NCI-H446 treated with DMSO at 0.1 percent for 48 hours (cell line): Measurements from ENCODE around the gene GFER.

Source experiments
- DNase-seq: peaks from one replicate; lab custom pipeline; 2025; lab: John Stamatoyannopoulos, UW

The GFER gene

DNA sequence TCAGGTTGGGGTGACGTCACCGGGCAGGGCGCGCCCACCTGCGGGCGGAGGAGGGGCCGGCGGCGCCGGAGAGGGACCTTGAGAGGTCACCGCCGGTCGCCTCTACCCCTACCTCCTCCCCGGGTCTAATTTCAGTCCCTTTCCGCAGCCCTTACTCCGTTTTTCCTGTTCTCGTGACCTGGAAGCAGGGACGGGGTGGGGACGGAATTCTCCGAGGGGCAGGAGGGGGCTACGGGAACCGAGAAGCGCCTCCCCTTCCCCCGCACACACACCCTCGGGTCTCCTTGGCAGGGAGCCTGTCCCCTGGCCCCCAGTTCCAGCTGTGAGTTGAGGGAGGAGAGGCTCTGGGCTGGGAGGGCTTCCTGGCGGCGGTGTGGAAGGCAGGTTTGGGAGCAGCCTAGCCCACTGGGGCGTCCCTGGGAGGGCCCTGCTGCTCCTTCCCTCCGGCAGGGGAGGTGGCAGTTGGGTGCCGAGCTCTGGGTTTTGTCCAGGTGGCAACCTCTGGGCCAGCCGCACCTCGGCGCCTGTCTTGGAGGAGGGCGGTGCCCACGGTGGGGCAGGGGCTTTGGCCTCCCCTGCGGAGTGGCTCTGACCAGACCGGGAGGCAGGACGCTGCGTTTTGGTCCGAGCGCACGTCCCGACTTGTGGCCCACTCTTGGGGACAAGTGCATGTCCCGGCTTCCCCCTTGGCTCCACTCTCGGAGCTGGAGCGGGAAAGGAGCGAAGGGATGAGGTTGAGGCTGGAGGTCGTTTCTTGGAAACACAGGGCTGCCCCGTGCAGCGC, 6.5 kb downstream of the GFER start:
- DNase-seq = no peak

DNA sequence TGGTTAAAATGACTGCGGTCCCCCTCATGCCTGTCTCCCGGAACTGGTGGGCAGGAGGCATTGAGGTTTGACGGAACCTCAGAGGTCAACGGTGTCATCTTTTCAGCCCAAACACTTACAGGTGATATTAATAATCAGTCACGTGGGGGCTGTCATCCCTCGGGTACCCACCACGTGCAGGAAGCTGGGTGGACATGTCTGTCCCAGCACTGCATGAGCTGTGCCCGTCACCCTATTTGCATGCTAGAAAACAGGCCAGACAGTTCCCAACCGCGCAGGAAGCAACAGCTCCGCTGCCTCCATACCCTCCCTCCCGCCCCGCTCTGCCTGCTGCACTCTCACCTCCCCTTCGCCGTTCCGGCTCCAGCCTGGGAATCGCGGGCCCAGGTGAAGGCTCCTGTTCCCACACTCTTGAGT, 7.2 kb downstream of the GFER start:
- no peak for DNase-seq

DNA sequence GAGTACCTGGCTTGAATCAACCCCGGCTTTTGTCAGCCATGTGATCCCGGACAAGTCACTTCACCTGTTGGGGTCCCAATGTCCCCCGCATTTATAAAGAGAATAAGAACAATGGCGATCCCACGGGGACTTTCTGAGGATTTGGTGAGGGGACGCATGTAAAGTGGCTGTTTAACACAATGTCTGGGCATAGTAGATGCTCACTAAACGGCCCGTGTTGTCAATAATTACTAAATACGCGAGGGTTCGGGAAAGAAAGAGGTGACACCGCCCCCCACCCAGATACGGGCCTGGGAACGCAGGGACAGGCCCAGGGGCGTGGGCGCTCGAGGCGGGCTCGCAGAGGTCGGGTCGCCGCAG, 7.6 kb downstream of the GFER start:
- DNase-seq = no peak

DNA sequence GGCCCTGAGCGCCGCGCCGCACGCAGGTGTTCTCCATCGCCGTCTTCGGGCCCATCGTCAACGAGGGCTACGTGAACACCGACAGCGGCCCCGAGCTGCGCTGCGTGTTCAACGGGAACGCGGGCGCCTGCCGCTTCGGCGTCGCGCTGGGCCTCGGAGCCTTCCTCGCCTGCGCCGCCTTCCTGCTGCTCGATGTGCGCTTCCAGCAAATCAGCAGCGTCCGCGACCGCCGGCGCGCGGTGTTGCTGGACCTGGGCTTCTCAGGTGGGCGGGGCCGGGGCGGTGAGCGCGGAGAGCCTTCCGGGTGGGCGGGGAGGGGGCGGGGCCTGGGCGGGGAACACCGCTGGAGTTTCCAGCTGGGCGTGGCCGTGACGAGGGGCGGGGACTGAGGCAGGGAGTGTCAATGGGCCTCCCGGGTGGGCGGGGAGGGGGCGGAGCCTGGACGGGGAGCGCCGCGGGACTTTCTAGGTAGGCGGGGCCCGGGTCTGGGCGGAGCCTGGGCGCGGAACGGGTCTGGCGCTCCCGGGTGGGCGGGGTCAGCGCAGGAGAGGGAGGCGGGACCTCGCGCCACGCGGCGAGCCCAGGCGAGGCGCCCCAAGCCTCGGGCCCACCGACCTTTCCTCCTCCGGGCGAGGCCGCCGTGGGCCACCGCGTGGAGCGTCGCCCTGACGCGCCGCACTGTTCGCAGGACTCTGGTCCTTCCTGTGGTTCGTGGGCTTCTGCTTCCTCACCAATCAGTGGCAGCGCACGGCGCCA, 8.1 kb downstream of the GFER start:
- DNase-seq = no peak

DNA sequence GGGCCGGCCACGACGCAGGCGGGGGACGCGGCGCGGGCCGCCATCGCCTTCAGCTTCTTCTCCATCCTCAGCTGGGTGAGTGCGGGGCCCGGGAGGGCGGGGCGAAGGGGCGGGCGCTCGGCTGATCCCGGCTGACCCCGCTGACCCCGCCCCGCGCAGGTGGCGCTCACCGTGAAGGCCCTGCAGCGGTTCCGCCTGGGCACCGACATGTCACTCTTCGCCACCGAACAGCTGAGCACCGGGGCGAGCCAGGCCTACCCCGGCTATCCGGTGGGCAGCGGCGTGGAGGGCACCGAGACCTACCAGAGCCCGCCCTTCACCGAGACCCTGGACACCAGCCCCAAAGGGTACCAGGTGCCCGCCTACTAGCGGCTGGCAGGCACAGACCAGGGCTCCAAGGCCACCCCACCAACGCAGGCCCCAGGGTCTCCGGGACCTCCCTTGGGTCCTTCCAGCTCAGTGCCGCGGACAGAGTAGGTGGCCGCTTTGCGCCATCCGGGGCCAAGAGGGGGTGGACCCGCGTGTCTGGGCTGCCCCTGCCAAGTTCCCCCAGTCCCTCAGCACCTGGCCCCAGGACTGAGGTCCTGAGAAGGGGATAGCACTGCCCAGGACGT, 8.8 kb downstream of the GFER start:
- DNase-seq = no peak

DNA sequence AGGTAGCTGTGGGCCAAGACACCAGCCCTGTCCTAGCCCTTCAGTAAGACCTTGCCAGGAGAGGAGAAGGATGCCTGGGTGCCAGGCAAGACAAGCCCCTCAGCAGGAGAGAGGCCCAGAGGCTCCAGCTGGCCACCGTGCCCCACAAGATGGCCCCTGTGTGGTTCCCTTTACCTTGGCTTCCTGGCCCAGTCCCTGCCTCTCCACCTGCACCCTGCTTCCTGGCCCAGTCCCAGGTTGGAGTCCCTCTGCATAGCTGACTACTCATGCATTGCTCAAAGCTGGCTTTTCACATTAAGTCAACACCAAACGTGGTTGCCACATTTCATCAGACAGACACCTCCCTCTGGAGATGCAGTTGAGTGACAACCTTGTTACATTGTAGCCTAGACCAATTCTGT, 9.7 kb downstream of the GFER start:
- DNase-seq = no peak

DNA sequence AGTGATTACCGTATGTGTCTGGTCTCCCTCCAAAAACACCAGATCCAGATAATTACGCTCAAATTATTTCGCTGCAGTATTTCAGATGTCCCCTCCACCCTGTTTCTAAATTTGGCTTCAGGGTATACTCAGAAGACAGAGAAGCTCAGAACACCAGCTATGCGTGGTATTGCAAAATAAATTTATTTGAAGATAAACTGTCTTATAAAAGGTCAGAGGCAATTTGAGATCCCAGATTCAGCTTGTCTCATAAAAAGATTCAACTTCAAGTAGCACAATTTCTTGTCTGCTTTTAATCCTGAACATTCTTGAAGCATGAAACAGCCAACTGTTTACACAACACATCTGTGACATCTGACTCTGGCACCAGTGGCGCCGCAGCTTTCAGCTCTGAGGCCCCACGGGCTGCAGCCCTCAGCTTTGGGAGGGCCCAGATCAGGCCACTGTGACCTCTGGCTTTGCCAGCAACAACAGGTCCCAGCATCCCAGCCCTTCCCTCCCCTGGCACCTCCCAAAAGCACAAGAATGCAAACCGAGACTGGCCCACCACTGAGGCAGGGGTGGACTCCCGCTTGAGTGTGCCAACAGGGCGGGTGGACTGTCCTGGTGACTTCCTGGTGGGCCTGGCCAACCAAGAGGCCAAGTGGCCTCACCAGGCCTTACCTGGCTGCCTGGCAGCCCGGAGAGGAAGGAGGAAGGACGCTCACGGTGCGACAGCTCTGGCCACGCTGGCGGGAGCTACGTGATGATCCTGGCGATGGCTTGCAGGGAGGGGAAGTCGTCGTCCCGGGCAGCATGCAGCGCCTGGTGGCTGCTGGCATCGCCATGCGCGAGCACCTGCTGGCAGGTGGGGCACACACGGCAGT, 13.7 kb downstream of the GFER start:
- DNase-seq = no peak

DNA sequence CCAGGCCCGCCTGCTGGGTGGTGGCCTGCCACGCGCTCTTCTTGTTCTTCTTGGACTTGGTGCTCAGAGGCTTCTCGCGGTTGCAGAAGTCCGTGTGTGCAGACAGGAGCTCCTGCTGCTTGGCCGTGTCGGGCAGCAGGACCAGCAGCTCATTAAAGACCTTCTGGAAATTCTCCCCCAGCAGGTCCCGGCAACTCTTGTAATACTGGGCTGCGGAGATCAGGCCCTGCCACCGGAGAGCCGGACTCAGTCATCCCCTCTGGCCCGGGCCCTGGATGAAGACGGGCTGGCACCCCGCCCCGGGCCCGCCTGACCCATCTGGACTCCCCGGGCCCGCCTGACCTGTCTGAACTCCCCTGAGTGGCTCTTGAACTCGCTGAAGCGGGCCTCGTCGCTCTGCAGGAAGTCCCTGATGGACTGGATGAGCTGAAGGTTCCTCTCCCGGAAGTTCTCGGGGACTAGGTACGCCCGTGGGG, 14.4 kb downstream of the GFER start:
- DNase-seq = no peak

DNA sequence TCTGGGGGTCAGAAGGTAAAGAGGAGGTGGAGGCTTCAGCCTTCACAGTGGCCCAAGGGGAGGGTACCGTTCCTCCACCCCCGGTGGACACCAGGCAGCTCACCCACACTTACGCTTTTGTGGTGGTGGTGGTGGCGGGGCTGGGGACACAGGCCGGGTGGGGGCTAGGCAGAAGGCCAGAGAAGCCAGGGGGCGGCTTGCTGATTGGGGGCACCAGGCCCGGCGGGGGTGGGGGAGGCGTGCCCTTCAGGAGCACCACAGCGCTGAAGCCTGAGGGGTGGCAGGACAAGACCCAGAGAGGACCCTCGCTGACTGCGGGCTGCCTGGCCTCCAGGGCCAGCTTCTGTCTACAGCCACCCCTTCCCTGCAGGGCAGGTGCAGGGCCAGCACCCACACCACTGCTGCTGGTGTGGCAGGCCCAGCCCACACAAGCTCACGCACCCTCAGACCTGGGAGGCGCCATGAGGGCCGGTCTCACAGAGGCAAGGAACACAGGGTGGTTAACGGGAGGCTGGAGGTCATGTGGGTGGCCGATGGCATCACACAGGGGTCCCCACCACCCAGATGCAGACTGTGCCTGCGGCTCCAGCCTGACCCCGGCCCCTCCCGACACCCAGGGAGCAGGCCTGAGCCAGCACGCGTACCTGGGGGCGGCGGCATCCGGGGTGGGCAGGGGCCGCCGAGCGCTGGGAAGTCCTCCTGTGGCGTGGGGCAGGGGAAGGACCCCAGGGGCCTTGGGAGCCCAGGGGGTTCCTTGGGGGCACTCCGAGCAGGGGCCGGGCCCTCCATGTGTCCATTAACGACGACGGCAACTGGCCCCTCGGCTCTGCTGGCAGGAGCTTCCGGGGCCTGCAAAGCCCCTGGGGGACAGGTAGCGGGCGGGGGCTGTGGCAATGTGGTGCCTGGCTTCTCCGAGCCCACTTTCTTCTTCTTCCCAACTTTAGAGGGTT, 15.1 kb downstream of the GFER start:
- no peak for DNase-seq

DNA sequence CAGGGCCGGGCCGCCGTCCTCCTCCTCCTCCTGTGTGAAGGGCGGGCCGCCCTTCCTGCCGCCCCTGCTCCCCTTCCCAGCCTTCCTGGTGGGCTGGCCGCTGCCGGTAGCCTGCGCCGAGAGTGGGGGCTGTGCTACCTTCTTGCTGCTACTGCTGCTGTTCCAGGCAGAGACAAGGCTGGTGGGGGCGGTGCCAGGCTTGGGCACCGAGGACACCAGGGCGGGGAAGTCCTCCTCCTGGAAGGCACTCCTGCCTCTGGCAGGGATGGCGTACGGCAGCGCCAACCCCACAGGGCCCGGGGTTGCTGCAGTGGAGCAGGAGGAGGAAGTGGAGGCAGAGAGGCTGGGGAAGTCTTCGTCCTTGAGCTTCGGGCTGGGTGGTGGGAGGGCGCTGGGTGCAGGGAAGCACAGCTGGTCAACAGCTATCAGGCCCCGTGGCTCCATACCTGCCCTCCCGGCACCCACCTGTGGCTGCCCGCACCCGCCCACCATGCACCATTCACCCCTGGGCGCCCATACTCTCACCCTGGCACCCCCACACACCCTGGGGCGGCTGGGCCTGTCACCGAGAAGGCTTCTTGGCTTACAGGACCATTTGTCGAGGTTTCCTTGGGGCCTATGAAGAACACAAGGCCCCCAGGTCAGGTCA, 16.0 kb downstream of the GFER start:
- DNase-seq = no peak

DNA sequence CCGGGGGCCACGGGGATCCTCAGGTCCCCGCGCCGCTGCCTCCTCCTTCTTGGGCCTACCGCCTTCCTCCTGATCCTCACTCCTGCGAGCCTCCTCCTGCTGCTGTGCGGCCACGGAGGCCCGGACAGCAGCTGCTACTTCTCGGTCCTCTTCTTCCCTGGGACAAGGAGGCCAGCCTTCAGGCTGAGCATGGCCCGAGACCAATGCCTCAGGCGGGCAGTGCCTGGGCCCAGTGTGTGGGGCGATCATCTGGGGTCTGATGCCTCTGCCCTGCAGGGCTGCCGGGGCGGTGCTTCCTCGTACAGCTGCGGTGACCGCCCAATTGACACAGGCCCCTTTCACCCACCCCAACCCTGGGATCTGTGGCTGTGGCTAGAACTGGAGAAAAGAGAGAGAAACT, 17.0 kb downstream of the GFER start:
- no peak for DNase-seq

DNA sequence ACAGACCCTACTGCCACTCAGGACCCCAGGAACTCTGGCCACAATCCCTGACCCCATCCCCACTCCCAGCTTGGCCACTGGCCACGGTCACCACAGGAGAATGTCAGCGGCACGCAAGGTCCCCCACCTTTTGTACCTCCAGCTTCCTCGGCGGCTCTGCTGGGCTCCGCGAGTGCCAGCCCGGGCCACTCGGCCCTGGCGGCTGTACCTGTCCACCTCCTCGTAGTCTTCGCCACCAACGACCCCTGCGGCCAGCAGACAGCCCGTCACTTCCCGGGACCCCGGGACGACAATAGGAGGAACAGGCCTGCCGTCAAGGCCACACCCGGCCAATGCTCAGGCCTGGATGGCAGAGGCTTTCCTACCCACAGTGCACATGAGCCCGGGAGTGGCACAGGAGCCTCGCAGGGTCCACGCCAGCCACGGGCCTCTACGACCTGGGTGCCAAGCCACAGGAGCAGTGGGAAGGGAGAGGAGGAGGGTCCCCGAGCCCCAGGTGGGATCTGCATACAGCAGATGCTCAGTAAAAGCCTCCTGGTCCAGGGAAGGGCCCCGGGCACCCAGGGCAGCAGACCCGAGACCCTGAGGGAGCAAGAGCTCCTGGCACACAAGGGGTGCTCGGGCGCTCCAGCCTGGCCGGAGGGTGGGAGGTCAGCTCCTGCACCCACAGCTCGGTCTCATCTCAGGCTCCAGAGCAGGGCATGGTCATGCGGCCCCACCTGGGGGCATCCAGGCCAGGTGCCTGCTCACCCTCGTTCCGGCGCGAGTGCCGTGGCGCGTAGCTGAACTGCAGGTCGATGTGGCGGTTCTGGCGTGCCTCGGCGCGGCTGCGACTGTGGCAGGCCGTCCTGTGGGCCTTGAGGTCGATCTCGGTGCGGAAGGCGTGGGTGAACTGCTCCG, 17.7 kb downstream of the GFER start:
- DNase-seq = no peak

DNA sequence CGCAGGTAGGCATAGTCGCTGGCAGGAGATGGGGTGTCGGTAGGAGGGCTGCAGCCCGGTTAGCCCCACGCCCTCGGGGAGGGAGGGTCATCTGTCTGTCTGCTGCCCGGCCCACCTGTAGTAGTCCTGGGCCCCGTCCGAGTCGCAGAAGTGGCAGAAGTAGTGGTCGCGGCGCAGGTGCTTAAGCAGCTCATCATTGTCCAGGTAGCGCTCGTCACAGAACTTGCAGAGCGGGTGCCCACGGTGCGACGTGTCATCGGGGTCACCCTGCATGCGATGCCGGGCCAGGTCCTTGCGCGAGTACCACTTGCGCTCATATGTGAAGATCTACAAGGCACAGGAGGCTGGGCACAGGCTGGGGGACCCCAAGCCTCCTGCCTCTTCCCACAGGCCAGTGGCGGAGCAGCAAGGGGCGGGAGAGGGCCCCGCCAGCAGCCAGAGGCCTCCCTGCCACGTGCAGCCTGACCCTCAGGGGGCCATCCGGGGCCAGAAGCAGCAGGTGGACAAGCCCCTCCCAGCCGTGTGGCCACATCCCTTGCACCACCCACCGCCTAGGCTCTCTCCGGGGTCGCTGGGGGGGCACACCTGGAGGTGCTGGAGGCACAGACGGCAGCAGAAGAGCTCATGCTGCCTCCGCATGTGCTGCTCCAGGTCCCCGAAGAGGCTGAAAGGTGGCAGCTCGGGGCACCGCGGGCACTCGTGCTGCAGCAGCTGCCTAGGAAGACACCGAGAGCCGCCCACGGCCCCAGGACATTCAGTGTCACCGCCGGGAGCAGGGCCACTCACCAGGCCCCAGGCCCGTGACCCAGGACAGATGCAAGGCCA, 18.6 kb downstream of the GFER start:
- DNase-seq = no peak

DNA sequence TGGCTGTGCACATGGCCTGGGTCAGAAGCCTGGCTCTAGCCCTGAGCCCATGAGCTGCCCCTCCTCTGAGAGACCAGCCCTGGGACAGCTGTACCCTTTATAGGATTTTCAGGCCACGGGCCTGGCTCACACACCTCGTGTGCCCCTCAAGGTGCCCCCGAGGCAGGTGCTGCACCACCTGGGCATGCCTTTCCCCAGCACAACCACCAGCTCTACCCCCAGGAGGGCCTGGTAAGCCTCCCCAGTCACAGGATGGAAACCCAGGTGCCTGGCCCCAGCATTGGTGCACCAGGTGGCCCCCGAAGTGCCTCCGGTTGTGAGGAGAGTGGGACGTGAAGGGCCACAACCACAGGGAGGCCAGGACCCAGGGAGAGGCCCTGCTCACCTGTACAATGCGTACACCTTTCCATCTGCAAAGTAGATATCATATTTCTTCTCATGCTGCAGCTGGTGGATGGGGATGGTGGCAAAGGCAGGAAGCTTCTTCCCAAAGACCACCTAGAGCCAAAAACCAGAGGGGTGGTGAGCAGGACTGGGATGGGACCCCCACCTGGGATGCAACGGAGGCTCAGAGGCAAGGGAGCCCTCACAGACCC, 19.3 kb downstream of the GFER start:
- DNase-seq = no peak

DNA sequence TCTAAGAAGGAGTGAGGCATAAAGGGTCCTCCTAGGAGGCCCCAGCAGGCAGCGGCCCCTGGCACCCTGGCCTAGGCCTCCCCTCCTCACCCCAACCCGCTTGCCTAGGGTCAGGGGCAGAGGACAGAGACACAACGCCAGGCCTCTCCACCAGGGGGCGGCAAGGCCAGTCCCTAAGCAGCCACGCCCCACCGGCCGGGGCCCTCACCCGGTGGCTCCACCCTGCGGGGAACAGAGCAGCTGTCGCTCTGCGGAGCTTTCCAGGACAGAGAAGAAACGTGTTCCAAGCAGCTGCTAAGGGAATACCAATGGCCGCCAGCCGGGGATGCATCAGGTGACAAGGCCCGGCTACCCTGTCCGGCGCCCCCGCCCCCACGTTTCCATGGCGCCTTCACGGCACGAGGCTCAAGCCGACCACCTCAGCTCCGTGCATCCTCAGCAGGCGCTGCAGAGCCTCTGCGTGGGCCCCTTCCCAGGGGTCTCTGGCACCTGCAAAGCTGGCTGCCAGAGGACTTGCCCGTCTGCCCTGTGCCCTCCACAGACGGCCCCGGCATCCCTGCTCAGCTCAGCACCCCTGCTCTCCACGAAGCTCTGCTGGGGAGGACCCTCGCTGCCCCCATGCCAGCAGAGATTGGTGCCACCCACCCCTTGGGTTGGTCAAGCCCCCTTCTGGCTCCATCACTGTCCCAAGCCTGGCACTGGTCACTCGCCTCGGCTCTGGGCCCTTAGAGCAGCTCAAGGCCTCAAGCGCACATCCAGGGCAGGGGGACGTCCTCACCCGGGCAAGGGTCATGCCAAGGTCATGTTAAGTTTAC, 20.0 kb downstream of the GFER start:
- DNase-seq = peak; percentile 81

DNA sequence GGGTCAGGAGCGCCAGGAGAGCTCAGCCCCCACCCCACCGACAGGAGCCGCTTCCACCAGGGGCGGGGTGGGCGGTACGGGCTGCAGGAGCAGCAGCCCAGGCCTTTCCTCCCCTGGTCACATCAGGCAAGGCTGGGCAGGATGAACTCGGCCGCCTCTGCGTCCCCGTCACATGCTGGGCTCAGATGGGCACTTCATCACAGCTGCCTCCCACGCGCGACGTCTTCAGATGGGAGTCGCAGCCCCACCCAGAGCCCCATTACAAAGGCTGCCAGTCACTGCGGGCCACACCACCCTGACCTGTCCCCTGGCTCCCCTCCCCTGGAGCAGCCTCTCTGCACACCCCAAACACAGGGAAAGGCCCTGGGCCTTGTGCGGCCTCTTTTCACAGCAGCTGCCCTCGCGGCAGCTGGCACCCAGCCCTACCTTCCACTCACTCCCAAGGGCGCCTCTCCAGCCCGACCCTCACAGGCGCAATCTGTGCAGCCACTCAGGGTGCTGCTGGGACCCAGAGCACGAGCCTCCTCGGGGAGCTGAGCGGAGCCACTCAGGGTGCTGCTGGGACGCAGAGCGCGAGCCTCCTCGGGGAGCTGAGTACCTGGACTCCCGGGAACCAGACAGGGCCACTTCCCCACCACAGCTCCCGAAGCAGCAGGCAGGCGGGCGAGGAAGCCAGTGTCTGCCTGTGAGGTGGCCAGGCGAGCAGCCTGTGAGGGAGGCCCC, 21.0 kb downstream of the GFER start:
- no peak for DNase-seq

DNA sequence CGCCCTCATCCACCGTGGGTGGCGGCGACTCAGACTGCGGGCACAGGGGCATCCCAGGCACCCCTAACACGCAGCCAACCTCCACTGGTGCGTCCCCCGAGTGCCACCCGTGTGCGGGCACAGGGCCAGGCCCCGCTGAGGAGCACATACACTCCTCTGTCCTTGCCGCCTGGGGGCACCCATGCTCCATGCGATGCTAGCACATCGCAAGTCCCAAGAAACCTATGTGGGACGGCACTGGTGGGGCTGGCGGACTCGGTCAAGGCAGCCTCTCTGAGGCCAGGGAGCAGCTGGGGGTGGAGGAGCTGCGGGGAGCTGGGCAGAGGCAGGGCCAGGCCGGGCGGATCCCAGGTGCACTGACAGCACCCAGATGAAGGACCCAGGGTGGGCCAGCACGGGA, 21.7 kb downstream of the GFER start:
- no peak for DNase-seq
